GM12878 (cell line): ENCODE measurements around the gene ZNF860.

Source experiments
- BCL11A ChIP-seq: IDR thresholded peaks from 2 replicates; pipeline ENCODE4 v1.6.1; 2011; ENCODE audit warnings: low read depth, low read length
- CREB1 ChIP-seq: IDR thresholded peaks from 2 replicates; pipeline ENCODE4 v1.6.1; 2012; ENCODE audit warnings: low read depth, mild to moderate bottlenecking, inconsistent platforms
- ESRRA ChIP-seq: IDR thresholded peaks from 2 replicates; pipeline ENCODE4 v1.6.1; 2012; ENCODE audit warnings: mild to moderate bottlenecking, low read length, improper control_type of control experiment
- FOXK2 ChIP-seq: fragments of 450-650 bp; IDR thresholded peaks from 2 replicates; pipeline ENCODE4 v1.6.1; 2017; ENCODE audit warnings: mild to moderate bottlenecking, moderate library complexity
- NR2F1 ChIP-seq: fragments of 450-650 bp; conservative IDR thresholded peaks from 2 replicates; pipeline ENCODE4 v1.6.1; 2017; ENCODE audit warnings: mild to moderate bottlenecking
- POLR2A ChIP-seq: IDR thresholded peaks from 2 replicates; pipeline ENCODE4 v1.6.1; 2011; ENCODE audit warnings: low read depth, mild to moderate bottlenecking, low read length
- POLR2AphosphoS5 ChIP-seq: IDR thresholded peaks from 2 replicates; pipeline ENCODE4 v1.6.1; 2011; ENCODE audit warnings: mild to moderate bottlenecking, low read length, inconsistent platforms
- RCOR1 ChIP-seq: conservative IDR thresholded peaks from 2 replicates; pipeline ENCODE4 v1.6.1; 2012; ENCODE audit warnings: low read depth, low read length, improper control_type of control experiment
- RFX5 ChIP-seq: IDR thresholded peaks from 2 replicates; pipeline ENCODE4 v1.6.1; 2011; ENCODE audit warnings: low read depth, low read length, improper control_type of control experiment
- SMARCA5 ChIP-seq: fragments of 450-650 bp; IDR thresholded peaks from 2 replicates; pipeline ENCODE4 v1.6.1; 2017; ENCODE audit warnings: mild to moderate bottlenecking
- USF1 ChIP-seq: IDR thresholded peaks from 2 replicates; pipeline ENCODE4 v1.6.1; 2011; ENCODE audit warnings: borderline replicate concordance, low read depth, mild to moderate bottlenecking, moderate library complexity, mixed read lengths, low read length; ENCODE audit not compliant: insufficient read depth; ENCODE audit errors: extremely low read length
- TF ChIP-seq, protein P1 (sequence below): IDR thresholded peaks from 2 replicates; pipeline ENCODE4 v1.6.1; 2012; ENCODE audit warnings: low read depth, low read length, improper control_type of control experiment
- TF ChIP-seq, protein P2 (sequence below), 3 experiments: IDR thresholded peaks in 2 of 3; conservative IDR thresholded peaks in 1 of 3; 2 replicates each; pipeline ENCODE4 v1.5.1; 2011; ENCODE audit warnings: low read depth in 3 of 3, low read length in 3 of 3, mild to moderate bottlenecking in 3 of 3, control low read depth in 2 of 3, moderate library complexity in 2 of 3, inconsistent platforms in 1 of 3, mixed read lengths in 1 of 3; ENCODE audit not compliant: control insufficient read depth in 2 of 3, insufficient read depth in 1 of 3; ENCODE audit errors: extremely low read depth in 1 of 3
- TF ChIP-seq, protein P3 (sequence below): IDR thresholded peaks from 2 replicates; pipeline ENCODE4 v1.6.1; 2012; ENCODE audit warnings: mild to moderate bottlenecking, low read depth, low read length

DNA sequence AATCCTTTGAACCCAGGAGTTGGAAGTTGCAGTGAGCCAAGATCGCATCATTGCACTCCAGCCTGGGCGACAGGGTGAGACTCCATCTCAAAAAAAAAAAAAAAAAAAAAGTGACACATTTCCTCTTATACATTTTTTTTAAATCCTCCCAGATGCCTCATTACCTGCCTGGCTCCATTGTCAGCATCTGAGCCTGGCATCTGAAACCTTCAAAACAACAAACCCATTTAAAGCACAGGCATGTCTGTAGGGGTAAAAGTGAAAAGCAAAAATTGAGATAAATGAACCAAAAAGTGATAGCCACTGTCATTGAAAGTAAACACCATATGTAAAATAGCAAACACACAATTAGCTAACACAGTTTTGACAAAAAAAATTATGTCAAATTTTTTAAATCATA, 39.1 kb upstream of the ZNF860 start:
- TF ChIP-seq ESRRA (no peak), CREB1 (no peak), POLR2AphosphoS5 (no peak), BCL11A (no peak), POLR2A (no peak), USF1 (no peak), SMARCA5 (no peak), RFX5 (no peak), NR2F1 (no peak), RCOR1 (no peak), FOXK2 (no peak)
- TF ChIP-seq, protein P1, sequence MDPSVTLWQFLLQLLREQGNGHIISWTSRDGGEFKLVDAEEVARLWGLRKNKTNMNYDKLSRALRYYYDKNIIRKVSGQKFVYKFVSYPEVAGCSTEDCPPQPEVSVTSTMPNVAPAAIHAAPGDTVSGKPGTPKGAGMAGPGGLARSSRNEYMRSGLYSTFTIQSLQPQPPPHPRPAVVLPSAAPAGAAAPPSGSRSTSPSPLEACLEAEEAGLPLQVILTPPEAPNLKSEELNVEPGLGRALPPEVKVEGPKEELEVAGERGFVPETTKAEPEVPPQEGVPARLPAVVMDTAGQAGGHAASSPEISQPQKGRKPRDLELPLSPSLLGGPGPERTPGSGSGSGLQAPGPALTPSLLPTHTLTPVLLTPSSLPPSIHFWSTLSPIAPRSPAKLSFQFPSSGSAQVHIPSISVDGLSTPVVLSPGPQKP: no peak
- TF ChIP-seq, protein P2, sequence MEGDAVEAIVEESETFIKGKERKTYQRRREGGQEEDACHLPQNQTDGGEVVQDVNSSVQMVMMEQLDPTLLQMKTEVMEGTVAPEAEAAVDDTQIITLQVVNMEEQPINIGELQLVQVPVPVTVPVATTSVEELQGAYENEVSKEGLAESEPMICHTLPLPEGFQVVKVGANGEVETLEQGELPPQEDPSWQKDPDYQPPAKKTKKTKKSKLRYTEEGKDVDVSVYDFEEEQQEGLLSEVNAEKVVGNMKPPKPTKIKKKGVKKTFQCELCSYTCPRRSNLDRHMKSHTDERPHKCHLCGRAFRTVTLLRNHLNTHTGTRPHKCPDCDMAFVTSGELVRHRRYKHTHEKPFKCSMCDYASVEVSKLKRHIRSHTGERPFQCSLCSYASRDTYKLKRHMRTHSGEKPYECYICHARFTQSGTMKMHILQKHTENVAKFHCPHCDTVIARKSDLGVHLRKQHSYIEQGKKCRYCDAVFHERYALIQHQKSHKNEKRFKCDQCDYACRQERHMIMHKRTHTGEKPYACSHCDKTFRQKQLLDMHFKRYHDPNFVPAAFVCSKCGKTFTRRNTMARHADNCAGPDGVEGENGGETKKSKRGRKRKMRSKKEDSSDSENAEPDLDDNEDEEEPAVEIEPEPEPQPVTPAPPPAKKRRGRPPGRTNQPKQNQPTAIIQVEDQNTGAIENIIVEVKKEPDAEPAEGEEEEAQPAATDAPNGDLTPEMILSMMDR (IDR thresholded peaks at IDR 0.05 in 2 of 3, conservative IDR thresholded peaks at IDR 0.05 in 1 of 3; ENCODE audit: control insufficient read depth in 2 of 3, extremely low read depth in 1 of 3, insufficient read depth in 1 of 3, low read depth in 3 of 3, low read length in 3 of 3): no peak
- TF ChIP-seq, protein P3, sequence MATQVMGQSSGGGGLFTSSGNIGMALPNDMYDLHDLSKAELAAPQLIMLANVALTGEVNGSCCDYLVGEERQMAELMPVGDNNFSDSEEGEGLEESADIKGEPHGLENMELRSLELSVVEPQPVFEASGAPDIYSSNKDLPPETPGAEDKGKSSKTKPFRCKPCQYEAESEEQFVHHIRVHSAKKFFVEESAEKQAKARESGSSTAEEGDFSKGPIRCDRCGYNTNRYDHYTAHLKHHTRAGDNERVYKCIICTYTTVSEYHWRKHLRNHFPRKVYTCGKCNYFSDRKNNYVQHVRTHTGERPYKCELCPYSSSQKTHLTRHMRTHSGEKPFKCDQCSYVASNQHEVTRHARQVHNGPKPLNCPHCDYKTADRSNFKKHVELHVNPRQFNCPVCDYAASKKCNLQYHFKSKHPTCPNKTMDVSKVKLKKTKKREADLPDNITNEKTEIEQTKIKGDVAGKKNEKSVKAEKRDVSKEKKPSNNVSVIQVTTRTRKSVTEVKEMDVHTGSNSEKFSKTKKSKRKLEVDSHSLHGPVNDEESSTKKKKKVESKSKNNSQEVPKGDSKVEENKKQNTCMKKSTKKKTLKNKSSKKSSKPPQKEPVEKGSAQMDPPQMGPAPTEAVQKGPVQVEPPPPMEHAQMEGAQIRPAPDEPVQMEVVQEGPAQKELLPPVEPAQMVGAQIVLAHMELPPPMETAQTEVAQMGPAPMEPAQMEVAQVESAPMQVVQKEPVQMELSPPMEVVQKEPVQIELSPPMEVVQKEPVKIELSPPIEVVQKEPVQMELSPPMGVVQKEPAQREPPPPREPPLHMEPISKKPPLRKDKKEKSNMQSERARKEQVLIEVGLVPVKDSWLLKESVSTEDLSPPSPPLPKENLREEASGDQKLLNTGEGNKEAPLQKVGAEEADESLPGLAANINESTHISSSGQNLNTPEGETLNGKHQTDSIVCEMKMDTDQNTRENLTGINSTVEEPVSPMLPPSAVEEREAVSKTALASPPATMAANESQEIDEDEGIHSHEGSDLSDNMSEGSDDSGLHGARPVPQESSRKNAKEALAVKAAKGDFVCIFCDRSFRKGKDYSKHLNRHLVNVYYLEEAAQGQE: no peak
